KMS-11 (cell line): ENCODE measurements around the gene MAGED1.

Experiments used
- H2AFZ ChIP-seq: fragments of 200-600 bp; sonication (generic); 2 replicates; pipeline ENCODE4 v1.6.1; 2016; ENCODE audit warnings: antibody characterized with exemption, mixed run types, low read depth
- H3K27ac ChIP-seq: fragments of 200-600 bp; sonication (generic); 2 replicates; pipeline ENCODE4 v1.6.1; 2016; ENCODE audit warnings: mild to moderate bottlenecking, mixed run types
- H3K27me3 ChIP-seq: fragments of 200-600 bp; sonication (generic); 2 replicates; pipeline ENCODE4 v1.6.1; 2017; ENCODE audit warnings: mild to moderate bottlenecking, low read depth, mixed run types, moderate library complexity; ENCODE audit not compliant: insufficient read depth
- H3K36me3 ChIP-seq: fragments of 200-600 bp; sonication (generic); 2 replicates; pipeline ENCODE4 v1.6.1; 2017; ENCODE audit warnings: mild to moderate bottlenecking, mixed run types; ENCODE audit not compliant: insufficient read depth
- H3K4me1 ChIP-seq: fragments of 200-600 bp; sonication (generic); 2 replicates; pipeline ENCODE4 v1.6.1; 2016; ENCODE audit warnings: mild to moderate bottlenecking, low read depth, mixed run types; ENCODE audit not compliant: poor library complexity, severe bottlenecking
- H3K4me2 ChIP-seq: fragments of 200-600 bp; sonication (generic); 2 replicates; pipeline ENCODE4 v1.7.0; 2016; ENCODE audit warnings: mild to moderate bottlenecking, mixed run types
- H3K4me3 ChIP-seq: fragments of 200-600 bp; sonication (generic); IDR thresholded peaks from 2 replicates; pipeline ENCODE4 v1.6.1; 2017; ENCODE audit warnings: low read depth, low read length, mixed read lengths; ENCODE audit not compliant: insufficient read depth
- H3K79me2 ChIP-seq: fragments of 200-600 bp; sonication (generic); 2 replicates; pipeline ENCODE4 v1.6.1; 2016; ENCODE audit warnings: low read depth, mixed run types; ENCODE audit not compliant: insufficient read depth
- H3K9ac ChIP-seq: fragments of 200-600 bp; sonication (generic); 2 replicates; pipeline ENCODE4 v1.6.1; 2016; ENCODE audit warnings: mild to moderate bottlenecking, mixed run types
- H4K20me1 ChIP-seq: fragments of 200-600 bp; sonication (generic); 2 replicates; pipeline ENCODE4 v1.6.1; 2016; ENCODE audit warnings: mild to moderate bottlenecking, mixed run types; ENCODE audit not compliant: insufficient read depth
- TF ChIP-seq, protein P1 (sequence below): fragments of 200-600 bp; sonication (generic); conservative IDR thresholded peaks from 2 replicates; pipeline ENCODE4 v1.6.1; 2017; ENCODE audit warnings: low read depth, mild to moderate bottlenecking, antibody characterized with exemption, low read length, moderate library complexity, mixed read lengths

Gene MAGED1

DNA sequence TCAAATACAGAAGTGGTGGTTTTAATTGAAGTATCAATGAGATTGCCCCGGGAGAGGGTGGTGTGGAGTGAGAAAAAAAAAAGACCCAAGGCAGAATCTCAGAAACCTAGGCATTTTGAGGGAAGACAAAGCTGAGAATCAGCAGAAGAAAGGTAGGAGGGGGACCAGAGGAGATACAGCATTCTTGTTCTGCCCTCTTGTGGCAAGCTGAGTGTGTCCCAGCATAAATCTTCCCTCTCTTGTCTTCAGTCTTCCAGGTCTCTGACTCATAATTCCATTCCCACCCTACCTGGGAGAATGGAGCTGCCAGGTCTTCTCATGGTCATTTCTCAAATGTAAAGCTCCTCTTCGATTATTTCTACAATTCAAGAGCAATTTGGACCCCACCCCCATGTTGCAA lies 32.7 kb upstream of the MAGED1 start:
- TF ChIP-seq, protein P1, sequence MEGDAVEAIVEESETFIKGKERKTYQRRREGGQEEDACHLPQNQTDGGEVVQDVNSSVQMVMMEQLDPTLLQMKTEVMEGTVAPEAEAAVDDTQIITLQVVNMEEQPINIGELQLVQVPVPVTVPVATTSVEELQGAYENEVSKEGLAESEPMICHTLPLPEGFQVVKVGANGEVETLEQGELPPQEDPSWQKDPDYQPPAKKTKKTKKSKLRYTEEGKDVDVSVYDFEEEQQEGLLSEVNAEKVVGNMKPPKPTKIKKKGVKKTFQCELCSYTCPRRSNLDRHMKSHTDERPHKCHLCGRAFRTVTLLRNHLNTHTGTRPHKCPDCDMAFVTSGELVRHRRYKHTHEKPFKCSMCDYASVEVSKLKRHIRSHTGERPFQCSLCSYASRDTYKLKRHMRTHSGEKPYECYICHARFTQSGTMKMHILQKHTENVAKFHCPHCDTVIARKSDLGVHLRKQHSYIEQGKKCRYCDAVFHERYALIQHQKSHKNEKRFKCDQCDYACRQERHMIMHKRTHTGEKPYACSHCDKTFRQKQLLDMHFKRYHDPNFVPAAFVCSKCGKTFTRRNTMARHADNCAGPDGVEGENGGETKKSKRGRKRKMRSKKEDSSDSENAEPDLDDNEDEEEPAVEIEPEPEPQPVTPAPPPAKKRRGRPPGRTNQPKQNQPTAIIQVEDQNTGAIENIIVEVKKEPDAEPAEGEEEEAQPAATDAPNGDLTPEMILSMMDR, result peak; percentile 49
- Histone ChIP-seq H3K4me1 (peaks cover 11% of the 10 kb centered on the region), H3K79me2 (peaks cover 8% of the 10 kb centered on the region; the same call in 1 of the 2 replicates), H4K20me1 (no peaks in the 10 kb centered on the region), H2AFZ (no peak overlapping the region), H3K27me3 (no peaks in the 10 kb centered on the region), H3K4me2 (no peak overlapping the region), H3K27ac (no peak overlapping the region), H3K9ac (no peak overlapping the region), H3K4me3 (no peak overlapping the region), H3K36me3 (no peaks in the 10 kb centered on the region)

DNA sequence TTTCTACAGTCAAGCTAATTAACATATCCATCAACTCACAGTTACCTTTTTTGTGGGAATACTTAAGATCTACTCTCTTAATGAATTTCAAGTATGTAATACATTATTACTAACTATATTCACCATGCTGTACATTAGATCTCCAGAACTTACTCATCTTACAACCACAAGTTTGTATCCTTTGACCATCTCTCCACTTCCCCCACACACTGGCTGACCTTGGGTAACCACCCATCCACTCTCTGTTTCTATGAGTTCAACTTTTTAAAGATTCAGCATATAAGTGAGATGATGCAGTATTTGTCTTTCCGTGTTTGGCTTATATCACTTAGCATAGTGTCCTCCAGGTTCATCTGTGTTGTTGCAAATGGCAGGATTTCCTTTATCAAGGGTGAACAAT lies 30.5 kb upstream of the MAGED1 start:
- no peak overlapping the region for H3K4me3 ChIP-seq

DNA sequence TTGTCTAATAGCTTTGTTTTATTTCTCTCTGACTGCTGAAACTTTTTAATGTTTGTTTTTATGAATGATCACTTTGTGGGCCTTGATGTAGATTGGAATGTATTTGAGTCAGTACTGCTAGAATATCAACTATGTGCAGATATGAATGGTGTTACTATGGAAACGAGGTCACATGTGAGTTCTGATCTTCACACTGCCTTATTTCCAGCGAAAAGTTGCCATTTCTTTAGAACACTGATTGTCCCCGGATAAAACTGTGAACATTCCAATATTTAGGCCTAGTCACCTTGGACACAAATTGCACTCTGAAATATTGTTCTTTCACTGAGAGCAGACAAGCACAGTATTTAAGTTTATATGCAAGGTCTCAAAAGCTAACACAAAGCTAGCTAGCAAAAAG lies 27.2 kb upstream of the MAGED1 start:
- peaks cover 11% of the 10 kb centered on the region for H3K4me1 ChIP-seq
- no peaks in the 10 kb centered on the region for H4K20me1 ChIP-seq
- H3K9ac ChIP-seq, result no peak overlapping the region
- H3K4me2 ChIP-seq, result no peak overlapping the region
- H3K4me3 ChIP-seq, result no peak overlapping the region
- no peak overlapping the region for H2AFZ ChIP-seq
- no peaks in the 10 kb centered on the region for H3K27me3 ChIP-seq
- H3K36me3 ChIP-seq, result no peaks in the 10 kb centered on the region
- TF ChIP-seq, protein P1, result no peak
- H3K79me2 ChIP-seq, result peaks cover 14% of the 10 kb centered on the region; the same call in 1 of the 2 replicates
- H3K27ac ChIP-seq, result no peak overlapping the region

More for the DNA sequence above, 30.5 kb upstream of the MAGED1 start:
- H3K4me2 ChIP-seq, result no peak overlapping the region
- no peaks in the 10 kb centered on the region for H3K27me3 ChIP-seq
- no peak overlapping the region for H3K9ac ChIP-seq
- no peaks in the 10 kb centered on the region for H3K36me3 ChIP-seq
- TF ChIP-seq, protein P1, result no peak
- H4K20me1 ChIP-seq, result no peaks in the 10 kb centered on the region
- H2AFZ ChIP-seq, result no peak overlapping the region
- no peak overlapping the region for H3K27ac ChIP-seq
- peaks cover 11% of the 10 kb centered on the region for H3K4me1 ChIP-seq
- peaks cover 14% of the 10 kb centered on the region; the same call in 1 of the 2 replicates for H3K79me2 ChIP-seq

DNA sequence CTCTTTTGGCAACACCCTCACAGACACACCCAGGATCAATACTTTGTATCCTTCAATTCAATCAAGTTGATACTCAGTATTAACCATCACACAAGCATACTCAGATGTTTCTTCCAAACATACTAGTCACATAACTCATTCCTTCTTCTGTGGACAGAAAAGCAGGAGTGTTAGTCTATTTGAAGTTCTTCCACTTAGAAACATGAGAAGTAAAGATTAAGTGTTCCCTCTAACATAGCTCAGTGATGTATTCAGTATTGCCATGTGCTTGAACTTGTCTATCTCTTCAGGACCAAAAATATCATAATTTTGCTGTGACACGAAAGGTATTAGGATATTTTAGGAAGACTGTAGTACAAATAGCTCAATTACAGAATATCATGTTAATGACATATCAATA lies 25.8 kb upstream of the MAGED1 start:
- H3K4me3 ChIP-seq, result no peak overlapping the region
- H3K4me2 ChIP-seq, result no peak overlapping the region
- peaks cover 7% of the 10 kb centered on the region for H3K4me1 ChIP-seq
- H4K20me1 ChIP-seq, result no peaks in the 10 kb centered on the region
- no peak overlapping the region for H3K9ac ChIP-seq
- TF ChIP-seq, protein P1, result no peak
- no peaks in the 10 kb centered on the region for H3K36me3 ChIP-seq
- no peaks in the 10 kb centered on the region for H3K27me3 ChIP-seq
- peaks cover 14% of the 10 kb centered on the region; the same call in 1 of the 2 replicates for H3K79me2 ChIP-seq
- no peak overlapping the region for H2AFZ ChIP-seq
- no peak overlapping the region for H3K27ac ChIP-seq
